ENCODE measurements around the gene SCYL1. TPM values are rescaled to one million over a fixed set of nuclear protein-coding genes. Genes with fewer than 3 reads are reported as not detected.
"Not testable (repeated sequence)": the region's sequence is repeated elsewhere in the genome, so short reads cannot be mapped to it uniquely, and the experiment has no call there.

The SCYL1 gene
- total RNA-seq, 2 experiments from 2014 or later = 57.4 to 60.7 TPM

GRCh38 chr11:65505466-65506289 is 19.2 kb upstream of the SCYL1 start:
- no peak for TF ChIP-seq CTCF (IDR thresholded peaks at IDR 0.05)
- no peak for ATAC-seq (ENCODE audit: poor library complexity)
- ChIA-PET POLR2A (interaction anchor here (0.6 to 15.9 kb wide), 26 partner anchors 6 to 581 kb away, joined by 3 to 3042 read pairs (median 4); partner anchors contain the start of genes FAM89B, FRMD8, MALAT1 and NEAT1), CTCF (interaction anchor here (0.8 to 7.5 kb wide), 7 partner anchors 9 to 124 kb away, joined by 3 to 82 read pairs (median 5); no protein-coding TSS in a partner anchor)
- H3K27ac ChIP-seq (ENCODE audit: low read depth in 1 of 2, low read length in 2 of 2) = peak overlapping the region; percentile 32 to 46
- DNase-seq = peak in 3 of 14 experiments; percentile 37 to 43 (median 41)
- Mint-ChIP-seq H3K4me1 (ENCODE audit: low read depth) (peaks cover 54% of the 10 kb centered on the region), H3K27ac (no peak overlapping the region), H3K9me3 (no peaks in the 10 kb centered on the region), H3K36me3 (ENCODE audit: low read depth) (peaks cover 2% of the 10 kb centered on the region), H3K27me3 (no peaks in the 10 kb centered on the region), H3K4me3 (no peak overlapping the region)
- peaks cover 0 to 19% of the 10 kb centered on the region in 2 experiments for H3K9me3 ChIP-seq (ENCODE audit: control insufficient read depth in 1 of 2, insufficient read depth in 1 of 2, low read length in 2 of 2)
- H3K4me3 ChIP-seq (ENCODE audit: low read length) = peak overlapping the region; percentile 73
- no peaks in the 10 kb centered on the region for H3K27me3 ChIP-seq (ENCODE audit: control insufficient read depth in 1 of 2, insufficient read depth in 2 of 2, low read length in 2 of 2)
- peaks cover 63% of the 10 kb centered on the region for H3K36me3 ChIP-seq (ENCODE audit: insufficient read depth, low read length)
- intact Hi-C loops (cut with DNase I, micrococcal nuclease) = loop anchor here (1.0 to 5.0 kb wide), 4 partner anchors 8 to 33 kb away; no protein-coding TSS in a partner anchor
- peaks cover 51% of the 10 kb centered on the region for H3K4me1 ChIP-seq (ENCODE audit: insufficient read depth, low read length)

DNA sequence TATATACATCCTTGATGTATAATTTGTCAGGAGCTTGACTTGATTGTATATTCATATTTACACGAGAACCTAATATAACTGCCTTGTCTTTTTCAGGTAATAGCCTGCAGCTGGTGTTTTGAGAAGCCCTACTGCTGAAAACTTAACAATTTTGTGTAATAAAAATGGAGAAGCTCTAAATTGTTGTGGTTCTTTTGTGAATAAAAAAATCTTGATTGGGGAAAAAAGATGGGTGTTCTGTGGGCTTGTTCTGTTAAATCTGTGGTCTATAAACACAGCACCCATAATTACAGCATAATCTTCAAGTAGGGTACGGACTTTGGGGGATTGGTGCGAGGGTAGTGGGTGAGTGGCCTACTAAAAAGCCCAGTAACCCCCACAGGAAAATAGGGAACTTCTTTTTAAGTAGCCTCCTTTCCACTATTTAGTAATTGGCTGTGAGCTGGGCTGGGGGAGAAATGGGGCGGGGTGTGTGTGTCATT is 18.6 kb upstream of the SCYL1 start:
- ChIA-PET POLR2A (interaction anchor here (0.7 to 15.9 kb wide), 23 partner anchors 7 to 384 kb away, joined by 3 to 3042 read pairs (median 4); partner anchors contain the start of genes CCDC85B, FAM89B, FRMD8 and MALAT1), CTCF (interaction anchor here (0.9 to 7.5 kb wide), 7 partner anchors 10 to 124 kb away, joined by 3 to 82 read pairs (median 6); no protein-coding TSS in a partner anchor)
- H3K4me3 ChIP-seq (ENCODE audit: low read length) = peak overlapping the region; percentile 73
- Mint-ChIP-seq H3K27me3 (no peaks in the 10 kb centered on the region), H3K36me3 (ENCODE audit: low read depth) (peaks cover 4% of the 10 kb centered on the region), H3K4me3 (no peak overlapping the region), H3K27ac (no peak overlapping the region), H3K4me1 (ENCODE audit: low read depth) (peaks cover 57% of the 10 kb centered on the region), H3K9me3 (no peaks in the 10 kb centered on the region)
- peaks cover 57% of the 10 kb centered on the region for H3K36me3 ChIP-seq (ENCODE audit: insufficient read depth, low read length)
- peaks cover 0 to 19% of the 10 kb centered on the region in 2 experiments for H3K9me3 ChIP-seq (ENCODE audit: control insufficient read depth in 1 of 2, insufficient read depth in 1 of 2, low read length in 2 of 2)
- H3K27me3 ChIP-seq (ENCODE audit: control insufficient read depth in 1 of 2, insufficient read depth in 2 of 2, low read length in 2 of 2) = no peaks in the 10 kb centered on the region
- DNase-seq = peak in 1 of 14 experiments; percentile 64
- no peak for ATAC-seq (ENCODE audit: poor library complexity)
- TF ChIP-seq CTCF (IDR thresholded peaks at IDR 0.05) = no peak
- peak overlapping the region; percentile 46 for H3K27ac ChIP-seq (ENCODE audit: low read depth in 1 of 2, low read length in 2 of 2)
- H3K4me1 ChIP-seq (ENCODE audit: insufficient read depth, low read length) = peaks cover 56% of the 10 kb centered on the region
- intact Hi-C loops (cut with DNase I, micrococcal nuclease) = loop anchor here (1.0 to 5.0 kb wide), 4 partner anchors 9 to 34 kb away; no protein-coding TSS in a partner anchor

DNA sequence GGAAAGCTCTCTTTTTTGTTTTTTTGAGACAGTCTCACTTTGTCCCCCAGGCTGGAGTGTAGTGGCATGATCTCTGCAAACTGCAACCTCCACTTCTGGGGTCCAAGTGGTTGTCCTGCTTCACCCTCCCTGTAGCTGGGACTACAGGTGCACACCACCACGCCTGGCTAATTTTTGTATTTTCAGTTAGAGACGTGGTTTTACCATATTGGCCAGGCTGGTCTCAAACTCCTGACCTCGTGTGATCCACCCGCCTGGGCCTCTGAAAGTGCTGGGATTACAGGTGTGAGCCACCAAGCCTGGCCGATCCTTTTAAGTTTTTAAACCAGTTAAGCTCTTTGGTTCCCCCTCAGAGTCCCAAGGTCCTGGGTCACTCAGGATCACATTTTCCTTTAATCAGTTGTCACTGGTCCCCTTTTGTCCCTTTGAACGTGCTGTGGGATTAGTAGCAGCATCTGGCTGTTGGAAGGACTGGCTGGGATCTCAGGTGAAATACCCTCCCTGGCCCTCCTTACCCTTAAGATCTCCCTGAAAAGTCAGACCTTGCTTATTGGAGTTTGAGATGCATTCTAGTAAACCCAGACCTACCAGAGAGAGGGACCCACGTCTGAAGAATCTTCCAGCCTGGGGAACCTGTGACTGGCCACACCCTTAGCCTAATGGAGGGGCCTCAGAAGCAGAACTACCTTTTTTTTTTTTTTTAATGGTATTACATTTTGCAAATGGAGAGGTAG is 17.9 kb upstream of the SCYL1 start:
- ATAC-seq (ENCODE audit: poor library complexity) = peak; percentile 31
- H3K27me3 ChIP-seq (ENCODE audit: control insufficient read depth in 1 of 2, insufficient read depth in 2 of 2, low read length in 2 of 2) = no peaks in the 10 kb centered on the region
- peaks cover 51% of the 10 kb centered on the region for H3K36me3 ChIP-seq (ENCODE audit: insufficient read depth, low read length)
- H3K9me3 ChIP-seq (ENCODE audit: control insufficient read depth in 1 of 2, insufficient read depth in 1 of 2, low read length in 2 of 2) = peaks cover 0 to 19% of the 10 kb centered on the region in 2 experiments
- Mint-ChIP-seq H3K9me3 (no peaks in the 10 kb centered on the region), H3K4me3 (no peak overlapping the region), H3K4me1 (ENCODE audit: low read depth) (peaks cover 57% of the 10 kb centered on the region), H3K36me3 (ENCODE audit: low read depth) (peaks cover 4% of the 10 kb centered on the region), H3K27ac (no peak overlapping the region), H3K27me3 (no peaks in the 10 kb centered on the region)
- peak in 10 of 14 experiments; percentile 34 to 70 (median 47) for DNase-seq
- ChIA-PET CTCF (interaction anchor here (1.5 to 7.5 kb wide), 7 partner anchors 9 to 192 kb away, joined by 4 to 82 read pairs (median 11); partner anchors contain the start of genes CDC42EP2, MALAT1 and SLC25A45), POLR2A (interaction anchor here (0.6 to 15.9 kb wide), 23 partner anchors 7 to 383 kb away, joined by 3 to 3042 read pairs (median 4); partner anchors contain the start of genes CCDC85B, DPF2, EHBP1L1 and FAM89B)
- peak overlapping the region; percentile 46 for H3K27ac ChIP-seq (ENCODE audit: low read depth in 1 of 2, low read length in 2 of 2)
- TF ChIP-seq CTCF (IDR thresholded peaks at IDR 0.05) = no peak
- intact Hi-C loops (cut with DNase I, micrococcal nuclease) = loop anchor here (1.0 to 5.0 kb wide), 4 partner anchors 10 to 35 kb away; no protein-coding TSS in a partner anchor
- peak overlapping the region; percentile 73 for H3K4me3 ChIP-seq (ENCODE audit: low read length)
- H3K4me1 ChIP-seq (ENCODE audit: insufficient read depth, low read length) = peaks cover 56% of the 10 kb centered on the region

GRCh38 chr11:65512311-65512710 is 12.6 kb upstream of the SCYL1 start:
- H3K36me3 Mint-ChIP-seq (ENCODE audit: low read depth); ATAC-seq (ENCODE audit: poor library complexity); DNase-seq; H3K9me3 ChIP-seq (ENCODE audit: control insufficient read depth in 1 of 2, insufficient read depth in 1 of 2, low read length in 2 of 2); H3K27me3 ChIP-seq (ENCODE audit: control insufficient read depth in 1 of 2, insufficient read depth in 2 of 2, low read length in 2 of 2); H3K36me3 ChIP-seq (ENCODE audit: insufficient read depth, low read length); H3K27me3 Mint-ChIP-seq; H3K4me3 Mint-ChIP-seq; H3K9me3 Mint-ChIP-seq; H3K27ac Mint-ChIP-seq; H3K4me3 ChIP-seq (ENCODE audit: low read length); H3K27ac ChIP-seq (ENCODE audit: low read depth in 1 of 2, low read length in 2 of 2): not testable (repeated sequence)
- H3K4me1 Mint-ChIP-seq (ENCODE audit: low read depth) = peaks cover 23% of the 10 kb centered on the region
- CTCF ChIA-PET = interaction anchor here (0.7 kb wide), 1 partner anchor 80 kb away, joined by 4 read pairs; no protein-coding TSS in a partner anchor
- H3K4me1 ChIP-seq (ENCODE audit: insufficient read depth, low read length) = peaks cover 29% of the 10 kb centered on the region
- intact Hi-C loops (cut with DNase I, micrococcal nuclease) = loop anchor here in 1 of 2 experiments (10.0 kb wide), 1 partner anchor 288 kb away; no protein-coding TSS in a partner anchor
- POLR2A ChIA-PET = interaction anchor here (0.6 to 1.1 kb wide), 3 partner anchors 12 to 100 kb away, joined by 3 read pairs; no protein-coding TSS in a partner anchor

All from CD4-positive, alpha-beta T cell (primary cell).